ENCODE results near the gene CTNND2. TPM values are rescaled to one million over a fixed set of nuclear protein-coding genes. Genes with fewer than 3 reads are reported as not detected.

CTNND2 gene
- polyA plus RNA-seq, 1 of the 3 experiments (the other 2 are of a cell fraction) = not detected

DNA sequence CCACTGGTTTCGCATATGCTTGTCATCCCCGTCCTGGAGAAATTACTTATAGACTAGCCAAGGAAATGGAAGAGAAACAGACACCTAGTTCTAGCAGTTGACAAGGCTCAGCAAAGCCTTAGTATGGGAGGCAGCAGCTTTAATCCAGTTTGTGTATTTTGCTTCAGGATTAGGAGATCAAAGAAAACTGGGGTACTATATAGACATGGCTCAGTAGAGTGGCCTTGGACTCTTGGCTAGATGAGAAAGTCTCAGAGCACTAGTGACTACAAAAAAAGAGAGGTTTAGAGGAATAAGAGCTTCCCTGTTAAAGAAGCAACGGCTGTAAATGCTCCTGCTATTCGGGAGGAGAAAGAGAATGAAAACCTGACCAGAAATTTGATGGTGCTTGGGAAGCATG, 349.1 kb downstream of the CTNND2 start:
- no peaks in the 10 kb centered on the region for H3K4me1 ChIP-seq (ENCODE audit: control insufficient read depth in 1 of 2, insufficient read depth in 2 of 2, low read depth in 1 of 2, low read length in 1 of 2)
- no peak for DNase-seq
- 3% methylated on average over 4 of the region's 4 CpGs for WGBS (ENCODE audit: low lambda C conversion rate)
- H3K9me2 ChIP-seq = no peaks in the 10 kb centered on the region
- H3K9me3 ChIP-seq = no peaks in the 10 kb centered on the region
- ChIA-PET CTCF (interaction anchor here (1.3 kb wide), 1 partner anchor 11 kb away, joined by 3 read pairs; no protein-coding TSS in a partner anchor), POLR2A (no interaction called here)
- H3K27ac ChIP-seq (ENCODE audit: low read depth in 2 of 2, low read length in 1 of 2) = no peak overlapping the region
- H3K27me3 ChIP-seq (ENCODE audit: insufficient read depth) = no peaks in the 10 kb centered on the region; the same call in 1 of the 2 replicates
- TF ChIP-seq TAF1 (IDR thresholded peaks at IDR 0.05; ENCODE audit: borderline replicate concordance, low read depth, low read length) (no peak), RCOR1 (IDR thresholded peaks at IDR 0.05; ENCODE audit: low read length) (no peak), CHD2 (IDR thresholded peaks at IDR 0.05; ENCODE audit: low read length, partially characterized antibody) (no peak), RAD21 (IDR thresholded peaks at IDR 0.05; ENCODE audit: low read length) (no peak), FOXM1 (IDR thresholded peaks at IDR 0.05; ENCODE audit: low read depth) (no peak), MXI1 (IDR thresholded peaks at IDR 0.05; ENCODE audit: low read depth, low read length) (no peak), MEF2A (IDR thresholded peaks at IDR 0.05; ENCODE audit: borderline replicate concordance, low read depth) (no peak), SMC3 (IDR thresholded peaks at IDR 0.05; ENCODE audit: low read depth, low read length) (no peak), TCF12 (IDR thresholded peaks at IDR 0.05) (no peak), YY1 (IDR thresholded peaks at IDR 0.05; ENCODE audit: low read depth) (no peak), GABPA (IDR thresholded peaks at IDR 0.05; ENCODE audit: low read depth) (no peak), SIN3A (IDR thresholded peaks at IDR 0.05; ENCODE audit: borderline replicate concordance, low read depth, low read length) (no peak)
- TF ChIP-seq, protein P1, sequence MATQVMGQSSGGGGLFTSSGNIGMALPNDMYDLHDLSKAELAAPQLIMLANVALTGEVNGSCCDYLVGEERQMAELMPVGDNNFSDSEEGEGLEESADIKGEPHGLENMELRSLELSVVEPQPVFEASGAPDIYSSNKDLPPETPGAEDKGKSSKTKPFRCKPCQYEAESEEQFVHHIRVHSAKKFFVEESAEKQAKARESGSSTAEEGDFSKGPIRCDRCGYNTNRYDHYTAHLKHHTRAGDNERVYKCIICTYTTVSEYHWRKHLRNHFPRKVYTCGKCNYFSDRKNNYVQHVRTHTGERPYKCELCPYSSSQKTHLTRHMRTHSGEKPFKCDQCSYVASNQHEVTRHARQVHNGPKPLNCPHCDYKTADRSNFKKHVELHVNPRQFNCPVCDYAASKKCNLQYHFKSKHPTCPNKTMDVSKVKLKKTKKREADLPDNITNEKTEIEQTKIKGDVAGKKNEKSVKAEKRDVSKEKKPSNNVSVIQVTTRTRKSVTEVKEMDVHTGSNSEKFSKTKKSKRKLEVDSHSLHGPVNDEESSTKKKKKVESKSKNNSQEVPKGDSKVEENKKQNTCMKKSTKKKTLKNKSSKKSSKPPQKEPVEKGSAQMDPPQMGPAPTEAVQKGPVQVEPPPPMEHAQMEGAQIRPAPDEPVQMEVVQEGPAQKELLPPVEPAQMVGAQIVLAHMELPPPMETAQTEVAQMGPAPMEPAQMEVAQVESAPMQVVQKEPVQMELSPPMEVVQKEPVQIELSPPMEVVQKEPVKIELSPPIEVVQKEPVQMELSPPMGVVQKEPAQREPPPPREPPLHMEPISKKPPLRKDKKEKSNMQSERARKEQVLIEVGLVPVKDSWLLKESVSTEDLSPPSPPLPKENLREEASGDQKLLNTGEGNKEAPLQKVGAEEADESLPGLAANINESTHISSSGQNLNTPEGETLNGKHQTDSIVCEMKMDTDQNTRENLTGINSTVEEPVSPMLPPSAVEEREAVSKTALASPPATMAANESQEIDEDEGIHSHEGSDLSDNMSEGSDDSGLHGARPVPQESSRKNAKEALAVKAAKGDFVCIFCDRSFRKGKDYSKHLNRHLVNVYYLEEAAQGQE (IDR thresholded peaks at IDR 0.05; ENCODE audit: low read depth, low read length) = no peak
- TF ChIP-seq, protein P2, sequence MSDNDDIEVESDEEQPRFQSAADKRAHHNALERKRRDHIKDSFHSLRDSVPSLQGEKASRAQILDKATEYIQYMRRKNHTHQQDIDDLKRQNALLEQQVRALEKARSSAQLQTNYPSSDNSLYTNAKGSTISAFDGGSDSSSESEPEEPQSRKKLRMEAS (IDR thresholded peaks at IDR 0.05; ENCODE audit: low read depth) = no peak
- TF ChIP-seq, protein P3, sequence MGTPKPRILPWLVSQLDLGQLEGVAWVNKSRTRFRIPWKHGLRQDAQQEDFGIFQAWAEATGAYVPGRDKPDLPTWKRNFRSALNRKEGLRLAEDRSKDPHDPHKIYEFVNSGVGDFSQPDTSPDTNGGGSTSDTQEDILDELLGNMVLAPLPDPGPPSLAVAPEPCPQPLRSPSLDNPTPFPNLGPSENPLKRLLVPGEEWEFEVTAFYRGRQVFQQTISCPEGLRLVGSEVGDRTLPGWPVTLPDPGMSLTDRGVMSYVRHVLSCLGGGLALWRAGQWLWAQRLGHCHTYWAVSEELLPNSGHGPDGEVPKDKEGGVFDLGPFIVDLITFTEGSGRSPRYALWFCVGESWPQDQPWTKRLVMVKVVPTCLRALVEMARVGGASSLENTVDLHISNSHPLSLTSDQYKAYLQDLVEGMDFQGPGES (IDR thresholded peaks at IDR 0.05; ENCODE audit: low read depth, low read length) = no peak
- no peaks in the 10 kb centered on the region for H3K79me2 ChIP-seq (ENCODE audit: insufficient read depth)
- no peaks in the 10 kb centered on the region for H4K20me1 ChIP-seq (ENCODE audit: insufficient read depth)
- H3K36me3 ChIP-seq (replicated peaks in 1 of 2; ENCODE audit: control insufficient read depth in 1 of 2, insufficient read depth in 2 of 2, low read length in 1 of 2) = no peaks in the 10 kb centered on the region
- H3K9ac ChIP-seq = no peak overlapping the region
- no peak overlapping the region for H2AFZ ChIP-seq (ENCODE audit: low read depth)
- H3K4me2 ChIP-seq = no peak overlapping the region
- no peak overlapping the region for H3K4me3 ChIP-seq (ENCODE audit: low read depth in 2 of 2, low read length in 1 of 2)
- H3F3A ChIP-seq (replicated peaks; ENCODE audit: insufficient read depth) = no peaks in the 10 kb centered on the region

All from SK-N-SH (cell line).